ENCODE results near the gene SSX1. TPM values are rescaled to one million over a fixed set of nuclear protein-coding genes. Genes with fewer than 3 reads are reported as not detected.
"Not testable (repeated sequence)": the region's sequence is repeated elsewhere in the genome, so short reads cannot be mapped to it uniquely, and the experiment has no call there.

SSX1 gene
- total and polyA plus RNA-seq, 2 experiments from 2014 or later = not detected

GRCh38 chrX:48306175-48306574 lies 51.0 kb downstream of the SSX1 start:
- no peaks in the 10 kb centered on the region for H3K36me3 ChIP-seq (replicated peaks; ENCODE audit: insufficient read depth, low read depth)
- no peaks in the 10 kb centered on the region for H3K4me1 ChIP-seq (ENCODE audit: insufficient read depth)
- H3K27ac ChIP-seq = no peak overlapping the region
- 89% methylated on average over 11 of the region's 11 CpGs for WGBS (ENCODE audit: low lambda C conversion rate, missing lambda C conversion rate)
- DNase-seq (ENCODE audit: low spot score) = no peak
- no peak overlapping the region for H3K4me3 ChIP-seq
- no peak overlapping the region for H3K4me2 ChIP-seq
- H2AFZ ChIP-seq = no peak overlapping the region
- no peaks in the 10 kb centered on the region for H4K20me1 ChIP-seq (ENCODE audit: insufficient read depth, poor library complexity, severe bottlenecking)
- TF ChIP-seq CTCF (IDR thresholded peaks at IDR 0.05; ENCODE audit: poor library complexity) = no peak
- no peak for TF ChIP-seq EZH2 (IDR thresholded peaks at IDR 0.05; ENCODE audit: borderline replicate concordance)
- no peak for TF ChIP-seq EZH2phosphoT487 (IDR thresholded peaks at IDR 0.05; ENCODE audit: low read depth, severe bottlenecking, unreplicated experiment)
- no peaks in the 10 kb centered on the region for H3K9me2 ChIP-seq (replicated peaks; ENCODE audit: insufficient read depth)
- no peaks in the 10 kb centered on the region for H3K9me3 ChIP-seq (ENCODE audit: low read depth)
- H3K79me2 ChIP-seq = no peaks in the 10 kb centered on the region
- H3K27me3 ChIP-seq = no peaks in the 10 kb centered on the region

DNA sequence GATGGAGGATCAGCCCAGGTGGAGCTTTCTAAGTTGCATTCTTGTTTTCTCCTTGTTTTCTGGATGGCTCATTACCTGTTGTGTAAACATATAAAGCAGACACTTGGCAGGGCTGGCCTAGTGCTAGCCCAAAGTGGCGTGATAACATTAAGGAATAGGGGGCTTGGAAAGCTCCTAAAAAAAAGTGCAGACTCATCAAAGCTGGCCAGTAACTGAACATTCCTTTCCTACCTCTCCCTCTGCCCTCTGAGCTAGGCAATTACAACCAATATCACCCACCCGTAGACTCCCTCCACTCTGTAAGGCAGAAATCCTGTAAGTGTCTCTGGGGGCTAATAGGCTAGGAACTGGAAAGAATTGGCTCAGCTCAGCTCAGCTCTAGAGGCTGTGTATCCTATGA lies 58.8 kb downstream of the SSX1 start:
- not testable (repeated sequence) for DNase-seq (ENCODE audit: low spot score); H4K20me1 ChIP-seq (ENCODE audit: insufficient read depth, poor library complexity, severe bottlenecking); H3K27me3 ChIP-seq; H3K36me3 ChIP-seq (replicated peaks; ENCODE audit: insufficient read depth, low read depth); H3K4me2 ChIP-seq; H2AFZ ChIP-seq; H3K4me1 ChIP-seq (ENCODE audit: insufficient read depth); H3K79me2 ChIP-seq; H3K9me2 ChIP-seq (replicated peaks; ENCODE audit: insufficient read depth); H3K4me3 ChIP-seq; H3K27ac ChIP-seq; H3K9me3 ChIP-seq (ENCODE audit: low read depth)
- WGBS (ENCODE audit: low lambda C conversion rate, missing lambda C conversion rate) = 81% methylated on average over 2 of the region's 2 CpGs

Small RNA genes lying within 50 kb of the gene (small RNA-seq; reads per million reads assigned to genes)
- gene AC245047.3 (not detected), gene AC245047.4 (not detected), gene RNA5SP503 (not detected)

Other genes starting within 250 kb of the SSX1 start
- gene SPACA5, start 248.4 kb upstream of the SSX1 start, total RNA-seq = not detected in 2 replicates
- gene SPACA5, start 248.4 kb upstream of the SSX1 start, polyA plus RNA-seq = not detected in 2 replicates
- 2.8 and 3.7 TPM in 2 replicates for gene ZNF630, start 183.8 kb upstream of the SSX1 start, total RNA-seq
- 0.53 and 1.5 TPM in 2 replicates for gene ZNF630, start 183.8 kb upstream of the SSX1 start, polyA plus RNA-seq
- not detected in 2 replicates for gene SPACA5B, start 124.8 kb upstream of the SSX1 start, total RNA-seq
- not detected in 2 replicates for gene SPACA5B, start 124.8 kb upstream of the SSX1 start, polyA plus RNA-seq
- not detected in 2 replicates for gene SSX5, start 58.6 kb upstream of the SSX1 start, total RNA-seq
- gene SSX5, start 58.6 kb upstream of the SSX1 start, polyA plus RNA-seq = not detected in 2 replicates
- not detected in 2 replicates for gene SSX3, start 101.3 kb downstream of the SSX1 start, total RNA-seq
- gene SSX3, start 101.3 kb downstream of the SSX1 start, polyA plus RNA-seq = not detected in 2 replicates
- not detected in 2 replicates for gene SSX4, start 128.1 kb downstream of the SSX1 start, total RNA-seq
- gene SSX4, start 128.1 kb downstream of the SSX1 start, polyA plus RNA-seq = not detected in 2 replicates
- gene SSX4B, start 156.6 kb downstream of the SSX1 start, total RNA-seq = not detected in 2 replicates
- gene SSX4B, start 156.6 kb downstream of the SSX1 start, polyA plus RNA-seq = not detected in 2 replicates
- 17.8 and 24.0 TPM in 2 replicates for gene SLC38A5, start 214.9 kb downstream of the SSX1 start, total RNA-seq
- 14.5 and 23.4 TPM in 2 replicates for gene SLC38A5, start 214.9 kb downstream of the SSX1 start, polyA plus RNA-seq
- gene FTSJ1, start 220.8 kb downstream of the SSX1 start, total RNA-seq = 43.8 and 49.5 TPM in 2 replicates
- 38.4 and 41.9 TPM in 2 replicates for gene FTSJ1, start 220.8 kb downstream of the SSX1 start, polyA plus RNA-seq

Data from hepatocyte (in vitro differentiated cells).